ENCODE results near the gene VEZF1.

- TF ChIP-seq POLR2AphosphoS5 (IDR thresholded peaks at IDR 0.05; ENCODE audit: low read depth, low read length) (no peak), POLR2A (IDR thresholded peaks at IDR 0.05; ENCODE audit: low read depth, low read length) (no peak), POU2F2 (IDR thresholded peaks at IDR 0.05; ENCODE audit: low read depth, low read length) (no peak), PAX5 (IDR thresholded peaks at IDR 0.05; ENCODE audit: insufficient read depth, low read length, severe bottlenecking) (no peak), TAF1 (IDR thresholded peaks at IDR 0.05; ENCODE audit: low read depth, low read length) (no peak)
Observed at GRCh38 chr17:57947369-57947768, 40.7 kb downstream of the VEZF1 start.

Measured in GM12891 (cell line).